Astrocyte (in vitro differentiated cells and primary cell): ENCODE results near the gene CPZ. TPM values are rescaled to one million over a fixed set of nuclear protein-coding genes. Genes with fewer than 3 reads are reported as not detected.
A peak's percentile ranks its signal among the peaks of the same experiment; 100 is the strongest.

Experiments used
- DNase-seq: peaks from one replicate; pipeline ENCODE4 v3.0.0-alpha.2; 2010; ENCODE audit warnings: low read depth
- FAIRE-seq: peaks from 2 replicates; lab custom pipeline; 2011; peaks lifted over from hg19 to GRCh38; lab: Jason Lieb, UNC
- H2AFZ ChIP-seq: 2 replicates; pipeline ENCODE4 v1.6.0; 2012; ENCODE audit warnings: low read depth, low read length, inconsistent platforms
- H3K27ac ChIP-seq: 2 replicates; pipeline ENCODE4 v1.5.1; 2011; ENCODE audit warnings: low read depth, low read length, inconsistent platforms
- H3K27me3 ChIP-seq: 2 replicates; pipeline ENCODE4 v1.6.0; 2011; ENCODE audit warnings: low read length, inconsistent platforms; ENCODE audit not compliant: insufficient read depth
- H3K36me3 ChIP-seq: 2 replicates; pipeline ENCODE4 v1.5.1; 2011; ENCODE audit warnings: low read length, inconsistent platforms; ENCODE audit not compliant: insufficient read depth
- H3K4me1 ChIP-seq: 2 replicates; pipeline ENCODE4 v1.5.1; 2011; ENCODE audit warnings: low read length, inconsistent platforms; ENCODE audit not compliant: insufficient read depth
- H3K4me2 ChIP-seq: 2 replicates; pipeline ENCODE4 v1.6.0; 2012; ENCODE audit warnings: low read length, inconsistent platforms
- H3K4me3 ChIP-seq: 2 replicates; pipeline ENCODE4 v1.5.1; 2011; ENCODE audit warnings: low read depth, mild to moderate bottlenecking, low read length, inconsistent platforms; ENCODE audit not compliant: insufficient read depth
- H3K79me2 ChIP-seq: 2 replicates; pipeline ENCODE4 v1.6.0; 2012; ENCODE audit warnings: mild to moderate bottlenecking, low read length, inconsistent platforms; ENCODE audit not compliant: insufficient read depth
- H3K9ac ChIP-seq: 2 replicates; pipeline ENCODE4 v1.6.0; 2012; ENCODE audit warnings: mild to moderate bottlenecking, low read length, inconsistent platforms
- H3K9me3 ChIP-seq: 2 replicates; pipeline ENCODE4 v1.5.1; 2012; ENCODE audit warnings: low read depth, mild to moderate bottlenecking, low read length, inconsistent platforms; ENCODE audit not compliant: insufficient read depth
- H4K20me1 ChIP-seq: 2 replicates; pipeline ENCODE4 v1.6.0; 2012; ENCODE audit warnings: low read length, inconsistent platforms; ENCODE audit not compliant: insufficient read depth
- H3K27ac Mint-ChIP-seq: one replicate; pipeline ENCODE4 v1.8.0; 2021; ENCODE audit warnings: mild to moderate bottlenecking, mixed read lengths; ENCODE audit not compliant: unreplicated experiment
- H3K27me3 Mint-ChIP-seq: one replicate; pipeline ENCODE4 v1.8.0; 2021; ENCODE audit warnings: low read depth, mixed read lengths; ENCODE audit not compliant: unreplicated experiment
- H3K36me3 Mint-ChIP-seq: one replicate; pipeline ENCODE4 v1.8.0; 2021; ENCODE audit warnings: low read depth, mixed read lengths; ENCODE audit not compliant: unreplicated experiment
- H3K4me1 Mint-ChIP-seq: one replicate; pipeline ENCODE4 v1.8.0; 2021; ENCODE audit warnings: low read depth, mixed read lengths; ENCODE audit not compliant: unreplicated experiment
- H3K4me3 Mint-ChIP-seq: one replicate; pipeline ENCODE4 v1.8.0; 2021; ENCODE audit warnings: mild to moderate bottlenecking, moderate library complexity, mixed read lengths; ENCODE audit not compliant: unreplicated experiment
- H3K9me3 Mint-ChIP-seq: one replicate; pipeline ENCODE4 v1.8.0; 2021; ENCODE audit warnings: mild to moderate bottlenecking, mixed read lengths; ENCODE audit not compliant: unreplicated experiment
- EZH2 ChIP-seq: IDR thresholded peaks from 2 replicates; pipeline ENCODE4 v1.6.1; 2012; ENCODE audit warnings: mild to moderate bottlenecking, low read length, inconsistent platforms; ENCODE audit not compliant: insufficient read depth
- total RNA-seq: library from RNA; stranded (reverse); gene quantifications from 2 replicates; pipeline ENCODE4 v1.2.1, GENCODE V29; 2021
- TF ChIP-seq, protein P1 (sequence below): IDR thresholded peaks from 2 replicates; pipeline ENCODE4 v1.5.1; 2011; ENCODE audit warnings: low read depth, mild to moderate bottlenecking, inconsistent platforms, low read length, moderate library complexity; ENCODE audit not compliant: insufficient read depth

Gene CPZ
- total RNA-seq, 1 donor from 2014 or later = 6.3 TPM

DNA sequence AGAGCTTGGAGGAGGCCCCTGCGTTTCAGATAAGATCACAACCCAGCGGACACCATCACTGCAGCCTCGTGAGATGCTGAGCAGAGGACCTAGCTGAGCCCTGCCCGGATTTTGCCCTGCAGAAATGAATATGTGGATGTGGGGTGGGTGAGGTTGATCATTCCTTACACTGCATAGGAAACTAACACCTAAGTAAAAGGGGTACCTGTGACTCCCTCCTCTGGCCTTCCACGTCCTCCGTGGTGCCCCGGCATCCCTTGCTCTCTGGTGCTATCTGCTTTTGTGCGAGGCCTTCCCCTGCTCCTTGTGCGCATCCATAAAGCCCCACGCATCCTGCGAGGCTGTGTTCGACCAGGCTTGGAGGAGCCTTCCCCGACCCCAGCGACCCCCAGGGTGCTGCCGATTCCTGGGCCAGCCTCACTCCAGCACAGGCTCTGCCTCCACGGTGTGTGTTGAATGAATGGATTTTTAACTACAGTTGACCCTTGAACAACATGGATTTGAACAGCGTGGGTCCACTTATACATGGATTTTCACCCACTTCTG lies 37.9 kb upstream of the CPZ start:
- Histone ChIP-seq H3K9me3 (no peaks in the 10 kb centered on the region), H3K4me1 (peaks cover 3% of the 10 kb centered on the region), H3K27me3 (no peaks in the 10 kb centered on the region), H3K36me3 (no peaks in the 10 kb centered on the region), H4K20me1 (no peaks in the 10 kb centered on the region), H3K4me2 (no peak overlapping the region), H2AFZ (no peak overlapping the region), H3K4me3 (no peak overlapping the region), H3K9ac (no peak overlapping the region), H3K27ac (no peak overlapping the region), H3K79me2 (no peaks in the 10 kb centered on the region)
- Mint-ChIP-seq H3K4me1 (peaks cover 5% of the 10 kb centered on the region), H3K36me3 (peaks cover 2% of the 10 kb centered on the region), H3K27me3 (peaks cover 34% of the 10 kb centered on the region), H3K27ac (peak overlapping the region; percentile 53), H3K9me3 (no peaks in the 10 kb centered on the region), H3K4me3 (no peak overlapping the region)
- DNase-seq (no peak), FAIRE-seq (no peak)
- TF ChIP-seq EZH2 = no peak
- TF ChIP-seq, protein P1, sequence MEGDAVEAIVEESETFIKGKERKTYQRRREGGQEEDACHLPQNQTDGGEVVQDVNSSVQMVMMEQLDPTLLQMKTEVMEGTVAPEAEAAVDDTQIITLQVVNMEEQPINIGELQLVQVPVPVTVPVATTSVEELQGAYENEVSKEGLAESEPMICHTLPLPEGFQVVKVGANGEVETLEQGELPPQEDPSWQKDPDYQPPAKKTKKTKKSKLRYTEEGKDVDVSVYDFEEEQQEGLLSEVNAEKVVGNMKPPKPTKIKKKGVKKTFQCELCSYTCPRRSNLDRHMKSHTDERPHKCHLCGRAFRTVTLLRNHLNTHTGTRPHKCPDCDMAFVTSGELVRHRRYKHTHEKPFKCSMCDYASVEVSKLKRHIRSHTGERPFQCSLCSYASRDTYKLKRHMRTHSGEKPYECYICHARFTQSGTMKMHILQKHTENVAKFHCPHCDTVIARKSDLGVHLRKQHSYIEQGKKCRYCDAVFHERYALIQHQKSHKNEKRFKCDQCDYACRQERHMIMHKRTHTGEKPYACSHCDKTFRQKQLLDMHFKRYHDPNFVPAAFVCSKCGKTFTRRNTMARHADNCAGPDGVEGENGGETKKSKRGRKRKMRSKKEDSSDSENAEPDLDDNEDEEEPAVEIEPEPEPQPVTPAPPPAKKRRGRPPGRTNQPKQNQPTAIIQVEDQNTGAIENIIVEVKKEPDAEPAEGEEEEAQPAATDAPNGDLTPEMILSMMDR = no peak

DNA sequence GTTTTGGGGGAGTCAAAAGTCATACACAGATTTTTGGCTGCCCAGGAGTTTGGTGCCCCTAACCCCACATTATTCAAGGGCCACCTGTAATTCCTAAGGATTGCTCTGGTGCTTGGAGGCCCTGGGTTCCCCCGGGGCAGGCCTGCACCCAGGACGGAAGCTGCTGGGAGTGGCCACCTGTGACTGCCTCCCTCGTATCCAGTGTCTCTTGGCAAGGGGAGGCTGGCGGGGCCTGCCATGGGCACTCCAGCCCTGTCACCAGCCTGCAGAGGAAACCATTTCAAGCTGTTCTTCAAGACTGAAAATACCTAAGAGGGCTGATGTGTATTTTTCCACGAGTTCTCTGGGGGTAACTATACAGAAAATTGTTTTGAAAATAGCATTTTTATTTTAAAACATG lies 36.8 kb upstream of the CPZ start:
- Histone ChIP-seq H2AFZ (no peak overlapping the region), H3K27ac (no peak overlapping the region), H3K27me3 (no peaks in the 10 kb centered on the region), H3K36me3 (no peaks in the 10 kb centered on the region), H3K9me3 (no peaks in the 10 kb centered on the region), H3K4me1 (peaks cover 5% of the 10 kb centered on the region), H3K9ac (no peak overlapping the region), H3K4me3 (no peak overlapping the region), H4K20me1 (no peaks in the 10 kb centered on the region), H3K4me2 (no peak overlapping the region), H3K79me2 (no peaks in the 10 kb centered on the region)
- no peaks in the 10 kb centered on the region for H3K9me3 Mint-ChIP-seq
- TF ChIP-seq EZH2 = no peak
- TF ChIP-seq, protein P1 = no peak
- FAIRE-seq = no peak
- H3K36me3 Mint-ChIP-seq = peaks cover 2% of the 10 kb centered on the region
- no peak for DNase-seq
- H3K27ac Mint-ChIP-seq = no peak overlapping the region
- no peak overlapping the region for H3K4me3 Mint-ChIP-seq
- peaks cover 5% of the 10 kb centered on the region for H3K4me1 Mint-ChIP-seq
- H3K27me3 Mint-ChIP-seq = peaks cover 24% of the 10 kb centered on the region

DNA sequence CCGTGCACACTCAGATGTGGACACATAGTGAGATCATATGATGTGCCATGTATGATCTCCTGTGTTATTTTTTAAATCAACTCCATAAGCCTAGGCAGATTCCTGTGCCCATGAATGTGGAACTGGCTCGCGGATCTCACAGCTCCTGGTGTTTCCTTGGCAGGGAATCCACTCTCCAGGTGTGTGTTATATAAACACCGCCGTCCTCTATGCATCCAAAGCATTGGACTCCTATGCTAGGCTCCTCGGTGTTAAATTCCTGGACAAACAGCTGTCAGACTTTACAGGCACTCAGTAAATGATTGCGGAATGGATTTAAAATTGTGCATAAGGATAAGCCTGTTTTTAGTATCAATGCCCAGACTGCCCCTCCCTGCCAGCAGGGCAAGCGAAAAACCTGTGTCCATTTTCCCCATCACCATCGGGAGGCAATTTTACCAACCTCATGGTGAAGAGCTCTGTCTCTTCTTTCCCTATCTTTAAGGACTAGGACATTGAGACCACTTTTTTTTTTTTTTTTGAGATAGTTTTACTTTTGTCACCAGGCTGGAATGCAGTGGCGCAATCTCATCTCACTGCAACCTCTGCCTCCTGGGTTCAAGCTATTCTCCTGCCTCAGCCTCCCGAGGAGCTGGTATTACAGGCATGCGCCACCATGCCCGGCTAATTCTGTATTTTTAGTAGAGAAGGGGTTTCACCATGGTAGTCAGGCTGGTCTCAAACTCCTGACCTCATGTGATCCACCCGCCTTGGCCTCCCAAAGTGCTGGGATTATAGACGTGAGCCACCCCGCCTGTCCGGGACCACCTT lies 36.0 kb upstream of the CPZ start:
- H3K4me1 ChIP-seq = peaks cover 8% of the 10 kb centered on the region
- no peaks in the 10 kb centered on the region for H3K27me3 ChIP-seq
- H3K9me3 ChIP-seq = no peaks in the 10 kb centered on the region
- no peak overlapping the region for H3K9ac ChIP-seq
- no peak overlapping the region for H2AFZ ChIP-seq
- no peak overlapping the region for H3K4me2 ChIP-seq
- no peak overlapping the region for H3K27ac Mint-ChIP-seq
- DNase-seq (no peak), FAIRE-seq (no peak)
- peaks cover 19% of the 10 kb centered on the region for H3K27me3 Mint-ChIP-seq
- no peaks in the 10 kb centered on the region for H3K79me2 ChIP-seq
- no peak overlapping the region for H3K4me3 ChIP-seq
- no peaks in the 10 kb centered on the region for H3K9me3 Mint-ChIP-seq
- no peaks in the 10 kb centered on the region for H3K36me3 ChIP-seq
- H3K27ac ChIP-seq = no peak overlapping the region
- no peak overlapping the region for H3K4me3 Mint-ChIP-seq
- H3K36me3 Mint-ChIP-seq = peaks cover under 1% of the 10 kb centered on the region
- H3K4me1 Mint-ChIP-seq = peaks cover 5% of the 10 kb centered on the region
- no peaks in the 10 kb centered on the region for H4K20me1 ChIP-seq
- no peak for TF ChIP-seq EZH2
- TF ChIP-seq, protein P1 = no peak
